Stimulated activated CD4-positive, alpha-beta T cell treated with anti-CD3 and anti-CD28 coated beads, Interleukin-15, amount 100 ng/mL, for 48 hours (primary cell): Measurements from ENCODE around the gene PRSS27.

Experiments used
- DNase-seq, 2 donors: peaks; one replicate each; pipeline ENCODE4 v3.0.0-alpha.2; 2020; ENCODE audit warnings: low read depth in 2 of 2

The PRSS27 gene

GRCh38 chr16:2708955-2709587 is 11.0 kb downstream of the PRSS27 start:
- no peak for DNase-seq

DNA sequence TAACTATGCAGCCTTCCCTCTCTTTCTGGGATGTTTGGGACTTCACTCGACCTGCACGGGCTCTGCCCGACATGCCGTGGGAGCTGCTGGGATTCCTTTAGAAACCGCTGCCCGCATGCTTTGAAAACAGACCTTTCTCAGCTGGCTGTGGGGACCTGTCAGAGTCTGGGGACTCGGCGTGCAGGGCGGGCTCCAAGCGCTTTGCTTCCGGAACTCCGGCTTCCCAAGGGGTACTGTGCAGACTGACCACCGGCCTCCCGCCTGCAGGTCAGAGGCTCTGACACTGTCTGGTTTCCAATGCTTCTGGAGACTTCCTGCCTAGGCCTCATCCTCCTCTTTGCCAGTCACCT is 11.8 kb downstream of the PRSS27 start:
- DNase-seq = no peak

DNA sequence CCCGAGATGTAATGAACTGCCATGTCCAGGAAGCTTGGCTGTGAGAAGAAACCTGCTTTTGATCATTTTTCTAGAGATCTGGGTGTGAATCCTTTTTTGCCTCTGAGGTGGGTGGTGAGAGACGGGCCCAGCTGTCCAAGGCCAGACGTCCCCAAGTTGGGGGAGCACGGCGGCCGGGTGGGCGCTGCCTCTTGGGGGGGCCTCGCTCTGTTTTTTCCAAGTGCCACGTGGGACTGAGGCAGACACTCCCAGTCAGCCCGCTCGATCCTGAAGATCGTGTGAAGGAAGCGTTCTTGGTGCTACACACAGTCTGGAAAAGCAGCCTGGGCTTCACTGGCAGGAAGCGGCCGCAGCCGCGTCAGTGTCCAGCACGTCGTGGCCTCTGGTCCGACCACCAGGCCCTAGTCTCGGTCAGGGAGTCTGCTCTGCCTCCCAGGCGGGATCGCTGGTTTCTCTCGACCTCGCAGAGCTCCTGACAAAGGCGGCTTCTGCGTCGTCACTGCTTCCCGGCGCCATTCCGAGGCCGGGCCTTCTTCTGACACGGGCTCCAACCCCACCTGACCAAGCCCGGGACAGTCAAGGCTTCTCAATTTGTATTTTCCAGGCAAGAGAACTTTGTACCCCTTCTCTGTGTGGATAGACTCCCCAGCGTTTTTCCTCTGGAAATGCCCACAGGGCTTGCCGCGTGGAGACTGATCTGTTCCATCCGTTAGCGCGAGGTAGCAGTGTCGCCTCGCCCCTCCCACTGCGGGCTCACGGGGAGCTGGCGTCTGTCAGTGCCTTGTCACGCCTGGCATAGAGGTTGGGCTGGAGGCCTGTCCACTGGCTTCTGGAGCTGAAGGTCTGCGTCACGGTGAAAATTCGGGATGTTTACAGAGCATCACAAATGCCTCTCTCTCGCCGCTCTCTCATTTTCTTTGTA is 12.4 kb downstream of the PRSS27 start:
- no peak for DNase-seq

- no peak for DNase-seq
These were observed 13.3 kb downstream of the PRSS27 start for GRCh38 chr16:2706611-2707311.

- DNase-seq = no peak
These were observed 13.9 kb downstream of the PRSS27 start for GRCh38 chr16:2706085-2706484.

DNA sequence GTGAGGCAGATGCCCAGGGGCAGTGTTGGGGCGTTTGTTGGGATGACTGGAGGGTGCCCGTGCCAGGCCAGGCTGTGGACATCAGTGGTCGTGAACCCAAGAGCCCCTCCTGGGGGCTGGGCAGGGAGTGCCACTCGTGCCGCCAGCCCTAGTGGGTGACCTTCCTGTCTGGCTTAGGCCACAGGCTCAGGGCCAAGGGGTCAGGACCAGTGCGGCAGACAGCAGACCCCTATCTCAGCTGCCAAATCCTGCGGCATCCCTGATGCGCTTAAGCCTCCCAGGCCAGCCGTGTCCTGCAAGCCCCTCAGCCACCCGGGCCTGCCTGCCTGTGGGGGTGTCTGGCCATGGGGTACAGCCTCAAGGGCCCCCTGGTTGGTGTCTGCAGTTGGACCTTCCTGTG is 14.7 kb downstream of the PRSS27 start:
- no peak for DNase-seq

DNA sequence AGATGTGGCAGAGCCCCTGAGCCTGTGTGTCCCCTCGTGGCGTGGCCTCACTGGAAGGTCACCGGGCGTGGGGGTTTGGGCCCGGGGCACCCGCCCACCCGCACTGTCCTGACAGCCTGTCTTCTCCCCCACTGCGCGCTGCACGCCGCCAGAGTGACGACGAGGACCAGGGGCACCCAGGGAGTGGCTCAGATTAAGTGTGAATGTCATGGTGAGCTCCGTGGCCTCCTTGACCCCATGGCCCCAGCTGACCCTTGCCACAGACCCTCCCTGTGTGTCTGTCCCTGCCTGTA is 15.1 kb downstream of the PRSS27 start:
- DNase-seq = no peak

- DNase-seq = no peak
These were observed 15.7 kb downstream of the PRSS27 start for GRCh38 chr16:2704166-2704982.

- no peak for DNase-seq
These were observed 16.9 kb downstream of the PRSS27 start for GRCh38 chr16:2702871-2703745.

GRCh38 chr16:2702438-2702825 is 17.6 kb downstream of the PRSS27 start:
- no peak for DNase-seq

DNA sequence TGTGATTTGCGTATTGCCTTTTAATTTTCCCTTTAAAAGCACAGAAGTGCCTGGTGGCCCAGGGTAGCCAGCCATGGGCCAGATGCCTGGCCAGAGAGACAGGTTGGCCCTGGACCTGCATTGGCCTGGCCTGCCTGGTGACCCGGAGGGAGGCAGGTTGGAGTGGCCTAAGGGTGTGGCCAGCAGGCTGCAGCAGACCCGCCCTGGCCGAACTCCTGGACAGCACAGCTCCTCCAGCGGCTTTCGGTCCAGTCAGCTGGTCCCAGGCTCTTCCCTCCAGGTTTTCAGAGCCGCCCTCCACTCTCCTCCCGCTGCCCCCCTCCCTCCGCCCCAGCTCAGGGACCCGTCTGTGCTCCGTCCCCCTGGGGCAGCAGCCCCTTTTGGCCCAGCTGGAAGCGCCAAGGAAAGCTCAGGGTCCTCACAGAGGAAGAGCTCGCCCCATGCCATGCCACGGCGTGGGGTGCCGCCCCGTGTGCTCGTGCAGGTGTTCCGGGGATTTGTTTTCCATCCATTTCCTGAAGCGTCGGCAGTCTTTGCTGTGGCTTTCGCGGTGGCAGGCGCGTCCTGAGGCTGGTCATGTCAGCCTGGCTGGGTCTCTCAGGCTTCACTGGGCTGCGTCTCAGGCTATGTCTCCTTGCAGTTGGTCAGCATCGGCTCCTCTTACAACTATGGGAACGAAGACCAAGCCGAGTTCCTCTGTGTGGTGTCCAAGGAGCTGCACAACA is 18.1 kb downstream of the PRSS27 start:
- DNase-seq = no peak

GRCh38 chr16:2701272-2701671 is 18.8 kb downstream of the PRSS27 start:
- DNase-seq = no peak

GRCh38 chr16:2700786-2701185 is 19.2 kb downstream of the PRSS27 start:
- no peak for DNase-seq

- DNase-seq = no peak
These were observed 20.0 kb downstream of the PRSS27 start for GRCh38 chr16:2699791-2700600.

DNA sequence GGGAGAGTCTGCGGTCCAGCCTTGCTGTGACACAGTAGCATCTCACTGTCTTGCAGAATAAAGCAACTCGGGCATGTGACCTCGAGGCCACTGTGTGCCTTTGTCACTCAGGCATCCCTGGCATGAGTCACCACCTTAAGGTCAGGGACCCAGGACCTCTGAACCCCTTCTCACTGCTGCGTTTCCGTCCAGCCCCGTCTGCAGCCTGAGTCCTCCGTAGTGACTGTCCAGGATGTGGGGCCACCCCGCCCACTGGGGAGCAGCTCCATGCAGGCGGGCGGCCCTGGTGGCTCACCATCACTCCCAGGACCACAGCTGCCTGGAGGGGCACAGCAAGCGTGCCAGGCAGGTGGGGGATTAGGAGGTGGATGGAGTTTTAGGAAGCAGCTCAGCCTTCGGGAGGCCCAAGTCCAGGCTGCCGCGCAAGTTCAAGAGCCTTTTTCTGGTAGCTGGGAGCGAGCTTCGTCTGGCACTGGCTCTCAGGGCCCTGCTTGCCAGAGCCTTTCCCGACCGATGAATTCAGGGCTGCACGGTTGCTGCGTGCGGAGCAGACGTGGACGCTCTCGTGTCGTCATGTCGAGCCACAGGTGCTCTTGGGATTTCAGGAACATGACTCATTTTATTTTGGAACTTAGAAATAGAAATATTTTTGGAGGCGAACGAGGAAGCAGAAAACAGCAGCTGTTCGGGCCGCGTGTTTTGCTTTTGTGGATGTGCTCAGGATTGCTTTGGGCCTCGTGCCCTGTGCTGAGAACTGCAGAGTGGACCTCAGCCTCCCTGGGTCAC is 20.9 kb downstream of the PRSS27 start:
- DNase-seq = no peak

DNA sequence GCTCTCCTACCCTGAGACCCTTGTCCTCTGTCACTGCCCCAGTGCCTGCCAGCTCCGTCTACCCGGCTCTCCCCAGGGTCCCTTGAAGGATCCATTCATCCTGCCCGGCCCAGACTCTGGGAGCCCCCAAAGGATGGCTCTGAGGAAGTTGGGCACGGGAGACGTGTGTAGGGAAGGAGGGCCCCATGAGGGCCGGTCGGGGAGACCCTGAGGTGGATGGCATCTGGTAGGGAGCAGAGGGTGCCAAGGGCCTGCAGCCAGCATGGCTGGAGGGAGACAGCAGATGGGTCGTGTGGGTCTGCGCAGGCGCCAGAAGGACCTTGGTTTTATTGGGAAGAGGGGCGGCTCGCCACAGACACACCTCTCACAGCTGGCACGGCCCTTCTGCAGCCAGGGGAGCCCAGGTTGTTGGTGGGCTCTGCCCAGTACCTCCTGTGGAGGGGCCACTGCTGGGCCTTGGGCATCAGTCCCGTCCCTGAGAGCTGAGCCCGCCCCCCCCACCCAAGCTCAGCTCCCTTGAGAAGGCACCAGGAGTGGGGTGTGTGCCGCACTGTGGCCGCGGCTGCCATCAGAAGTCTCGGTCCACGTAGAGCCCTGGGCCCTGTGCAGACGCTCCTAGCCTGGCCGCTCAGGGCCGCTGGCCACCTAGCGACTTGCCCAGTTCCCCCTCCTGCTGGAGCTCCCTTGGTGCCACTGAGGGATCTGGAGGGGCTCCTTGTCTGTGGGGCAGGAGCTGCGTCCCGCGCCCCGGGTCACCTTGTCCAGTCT is 21.7 kb downstream of the PRSS27 start:
- DNase-seq = no peak

GRCh38 chr16:2697401-2697948 is 22.5 kb downstream of the PRSS27 start:
- no peak for DNase-seq
